ENCODE data around the gene ZFPL1. TPM values are rescaled to one million over a fixed set of nuclear protein-coding genes. Genes with fewer than 3 reads are reported as not detected.

ZFPL1 gene
- total and polyA plus RNA-seq, 4 donors, result 24.9 to 69.9 (median 33.3) TPM

- Histone ChIP-seq H3K27me3 (ENCODE audit: control insufficient read depth in 1 of 2, insufficient read depth in 2 of 2, low read length in 1 of 2) (no peaks in the 10 kb centered on the region), H3K4me3 (ENCODE audit: low read length in 2 of 2) (no peak overlapping the region), H3K4me1 (ENCODE audit: control insufficient read depth in 1 of 2, insufficient read depth in 2 of 2, low read length in 2 of 2) (no peaks in the 10 kb centered on the region), H3K36me3 (ENCODE audit: control insufficient read depth in 1 of 2, insufficient read depth in 2 of 2, low read length in 1 of 2) (peaks cover 0 to 4% of the 10 kb centered on the region in 2 donors), H3K9me3 (ENCODE audit: control insufficient read depth, low read length) (no peaks in the 10 kb centered on the region), H3K27ac (ENCODE audit: low read depth in 1 of 2, low read length in 2 of 2) (no peak overlapping the region)
- intact Hi-C loops (cut with DNase I), result no loop called here
- DNase-seq (no peak), ATAC-seq (ENCODE audit: low FRiP score) (no peak)
- WGBS, 2 donors, result 92 to 94% methylated on average over 50 to 52 of the region's 52 CpGs
Measured at GRCh38 chr11:65107751-65108468, 23.9 kb downstream of the ZFPL1 start.

- Histone ChIP-seq H3K9me3 (ENCODE audit: control insufficient read depth, low read length) (no peaks in the 10 kb centered on the region), H3K27me3 (ENCODE audit: control insufficient read depth in 1 of 2, insufficient read depth in 2 of 2, low read length in 1 of 2) (no peaks in the 10 kb centered on the region), H3K27ac (ENCODE audit: low read depth in 1 of 2, low read length in 2 of 2) (no peak overlapping the region), H3K4me3 (ENCODE audit: low read length in 2 of 2) (no peak overlapping the region), H3K4me1 (ENCODE audit: control insufficient read depth in 1 of 2, insufficient read depth in 2 of 2, low read length in 2 of 2) (no peaks in the 10 kb centered on the region), H3K36me3 (ENCODE audit: control insufficient read depth in 1 of 2, insufficient read depth in 2 of 2, low read length in 1 of 2) (peaks cover 0 to 4% of the 10 kb centered on the region in 2 donors)
- ATAC-seq (ENCODE audit: low FRiP score) (no peak), DNase-seq (no peak)
- WGBS, 2 donors, result 92 to 93% methylated on average over 38 of the region's 38 CpGs
- intact Hi-C loops (cut with DNase I), result no loop called here
Measured at GRCh38 chr11:65108469-65109123, 24.6 kb downstream of the ZFPL1 start.

- DNase-seq, result no peak
- peaks cover 0 to 4% of the 10 kb centered on the region in 2 donors for H3K36me3 ChIP-seq (ENCODE audit: control insufficient read depth in 1 of 2, insufficient read depth in 2 of 2, low read length in 1 of 2)
- H3K27me3 ChIP-seq (ENCODE audit: control insufficient read depth in 1 of 2, insufficient read depth in 2 of 2, low read length in 1 of 2), result no peaks in the 10 kb centered on the region
- H3K4me3 ChIP-seq (ENCODE audit: low read length in 2 of 2), result no peak overlapping the region
- no peaks in the 10 kb centered on the region for H3K4me1 ChIP-seq (ENCODE audit: control insufficient read depth in 1 of 2, insufficient read depth in 2 of 2, low read length in 2 of 2)
- H3K9me3 ChIP-seq (ENCODE audit: control insufficient read depth, low read length), result no peaks in the 10 kb centered on the region
- no peak overlapping the region for H3K27ac ChIP-seq (ENCODE audit: low read depth in 1 of 2, low read length in 2 of 2)
- no peak for ATAC-seq (ENCODE audit: low FRiP score)
- intact Hi-C loops (cut with DNase I), result no loop called here
- 86 to 87% methylated on average over 36 of the region's 36 CpGs for WGBS, 2 donors
Measured at GRCh38 chr11:65109231-65110198, 25.5 kb downstream of the ZFPL1 start.

GRCh38 chr11:65110354-65110861 is 26.4 kb downstream of the ZFPL1 start:
- Histone ChIP-seq H3K36me3 (ENCODE audit: control insufficient read depth in 1 of 2, insufficient read depth in 2 of 2, low read length in 1 of 2) (peaks cover 0 to 4% of the 10 kb centered on the region in 2 donors), H3K27ac (ENCODE audit: low read depth in 1 of 2, low read length in 2 of 2) (peak overlapping the region in 1 of 2 donors; percentile 28)
- intact Hi-C loops (cut with DNase I), result no loop called here

GRCh38 chr11:65111159-65111743 is 27.2 kb downstream of the ZFPL1 start:
- Histone ChIP-seq H3K9me3 (ENCODE audit: control insufficient read depth, low read length) (no peaks in the 10 kb centered on the region), H3K27ac (ENCODE audit: low read depth in 1 of 2, low read length in 2 of 2) (no peak overlapping the region), H3K4me1 (ENCODE audit: control insufficient read depth in 1 of 2, insufficient read depth in 2 of 2, low read length in 2 of 2) (no peaks in the 10 kb centered on the region), H3K36me3 (ENCODE audit: control insufficient read depth in 1 of 2, insufficient read depth in 2 of 2, low read length in 1 of 2) (peaks cover 0 to 4% of the 10 kb centered on the region in 2 donors), H3K4me3 (ENCODE audit: low read length in 2 of 2) (no peak overlapping the region), H3K27me3 (ENCODE audit: control insufficient read depth in 1 of 2, insufficient read depth in 2 of 2, low read length in 1 of 2) (no peaks in the 10 kb centered on the region)
- WGBS, 2 donors, result 61 to 63% methylated on average over 31 of the region's 31 CpGs
- DNase-seq (no peak), ATAC-seq (ENCODE audit: low FRiP score) (no peak)
- intact Hi-C loops (cut with DNase I), result no loop called here

More at GRCh38 chr11:65110354-65110861, 26.4 kb downstream of the ZFPL1 start:
- ATAC-seq (ENCODE audit: low FRiP score) (peak; percentile 81), DNase-seq (peak; percentile 90 to 96)
- Histone ChIP-seq H3K9me3 (ENCODE audit: control insufficient read depth, low read length) (no peaks in the 10 kb centered on the region), H3K4me1 (ENCODE audit: control insufficient read depth in 1 of 2, insufficient read depth in 2 of 2, low read length in 2 of 2) (no peaks in the 10 kb centered on the region), H3K4me3 (ENCODE audit: low read length in 2 of 2) (no peak overlapping the region), H3K27me3 (ENCODE audit: control insufficient read depth in 1 of 2, insufficient read depth in 2 of 2, low read length in 1 of 2) (no peaks in the 10 kb centered on the region)
- 8 to 12% methylated on average over 18 of the region's 18 CpGs for WGBS, 2 donors

GRCh38 chr11:65111744-65112545 is 27.9 kb downstream of the ZFPL1 start, which contains the start of gene TM7SF2:
TSS of gene TM7SF2 (plus strand) at chr11:65111872. CDS start at chr11:65112016, 144 bp downstream.
- Histone ChIP-seq H3K4me3 (ENCODE audit: low read length in 2 of 2) (peak within 1 kb of the TSS in 1 of 2 donors; percentile 4), H3K36me3 (ENCODE audit: control insufficient read depth in 1 of 2, insufficient read depth in 2 of 2, low read length in 1 of 2) (peaks cover 0 to 4% of the 10 kb centered on the region in 2 donors), H3K4me1 (ENCODE audit: control insufficient read depth in 1 of 2, insufficient read depth in 2 of 2, low read length in 2 of 2) (no peaks in the 10 kb centered on the region), H3K27me3 (ENCODE audit: control insufficient read depth in 1 of 2, insufficient read depth in 2 of 2, low read length in 1 of 2) (no peaks in the 10 kb centered on the region), H3K9me3 (ENCODE audit: control insufficient read depth, low read length) (no peaks in the 10 kb centered on the region), H3K27ac (ENCODE audit: low read depth in 1 of 2, low read length in 2 of 2) (peak within 1 kb of the TSS in 1 of 2 donors; percentile 28)
- peak; percentile 97 to 99 for DNase-seq
- WGBS, 2 donors, result 0 to 1% methylated on average over 54 to 64 of the region's 64 CpGs
- intact Hi-C loops (cut with DNase I), result no loop called here
- peak; percentile 91 for ATAC-seq (ENCODE audit: low FRiP score)

GRCh38 chr11:65112546-65113360 is 28.7 kb downstream of the ZFPL1 start:
- H3K9me3 ChIP-seq (ENCODE audit: control insufficient read depth, low read length), result no peaks in the 10 kb centered on the region
- H3K4me3 ChIP-seq (ENCODE audit: low read length in 2 of 2), result peak overlapping the region in 1 of 2 donors; percentile 4
- peak; percentile 55 for ATAC-seq (ENCODE audit: low FRiP score)
- no peaks in the 10 kb centered on the region for H3K27me3 ChIP-seq (ENCODE audit: control insufficient read depth in 1 of 2, insufficient read depth in 2 of 2, low read length in 1 of 2)
- DNase-seq, result peak; percentile 77 to 92
- intact Hi-C loops (cut with DNase I), result no loop called here
- no peaks in the 10 kb centered on the region for H3K4me1 ChIP-seq (ENCODE audit: control insufficient read depth in 1 of 2, insufficient read depth in 2 of 2, low read length in 2 of 2)
- peaks cover 0 to 3% of the 10 kb centered on the region in 2 donors for H3K36me3 ChIP-seq (ENCODE audit: control insufficient read depth in 1 of 2, insufficient read depth in 2 of 2, low read length in 1 of 2)
- 1% methylated on average over 56 to 57 of the region's 57 CpGs for WGBS, 2 donors
- H3K27ac ChIP-seq (ENCODE audit: low read depth in 1 of 2, low read length in 2 of 2), result no peak overlapping the region
